ENCODE measurements around the gene GRIPAP1.
A peak's percentile ranks its signal among the peaks of the same experiment; 100 is the strongest.
"Not testable (repeated sequence)": the region's sequence is repeated elsewhere in the genome, so short reads cannot be mapped to it uniquely, and the experiment has no call there.

GRIPAP1 gene

DNA sequence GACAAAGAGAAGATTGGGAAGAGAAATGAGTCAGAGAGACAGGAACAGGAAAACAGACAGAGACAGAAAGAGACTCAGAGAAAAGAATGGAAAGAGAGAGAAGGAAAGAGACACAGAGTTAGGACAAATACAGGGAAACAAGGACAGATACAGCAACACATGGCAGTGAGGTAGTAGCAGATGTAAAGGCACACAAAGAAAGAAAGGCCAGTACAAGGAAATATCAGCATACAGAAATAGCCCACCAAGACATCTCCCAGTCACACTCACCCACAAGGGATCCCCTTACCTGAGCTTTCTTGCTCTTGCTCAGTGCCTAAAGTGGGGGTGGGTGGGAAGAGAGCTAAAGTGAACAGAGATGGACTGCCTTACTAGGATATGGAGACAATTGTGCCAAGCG, 4.2 kb downstream of the GRIPAP1 start:
- H3K9me3 ChIP-seq (ENCODE audit: control insufficient read depth in 5 of 5, low read length in 5 of 5): peaks cover 0 to 7% (median 3%) of the 10 kb centered on the region in 5 donors
- no peak overlapping the region for H3K4me3 ChIP-seq (ENCODE audit: low read depth in 1 of 5, low read length in 5 of 5)
- peaks cover 0 to 12% (median 9%) of the 10 kb centered on the region in 5 donors for H3K4me1 ChIP-seq (ENCODE audit: control insufficient read depth in 5 of 5, insufficient read depth in 5 of 5, low read length in 5 of 5)
- no peak overlapping the region for H3K27ac ChIP-seq (ENCODE audit: low read depth, low read length)
- H3K9ac ChIP-seq (ENCODE audit: low read length in 5 of 5): no peak overlapping the region
- H3K27me3 ChIP-seq (ENCODE audit: control insufficient read depth in 5 of 5, insufficient read depth in 4 of 5, low read length in 5 of 5): peaks cover 0 to 4% (median 0%) of the 10 kb centered on the region in 5 donors
- peaks cover 6 to 40% (median 26%) of the 10 kb centered on the region in 5 donors for H3K36me3 ChIP-seq (ENCODE audit: control insufficient read depth in 5 of 5, insufficient read depth in 5 of 5, low read length in 5 of 5)

- no peak overlapping the region for H3K4me3 ChIP-seq (ENCODE audit: low read depth in 1 of 5, low read length in 5 of 5)
- H3K4me1 ChIP-seq (ENCODE audit: control insufficient read depth in 5 of 5, insufficient read depth in 5 of 5, low read length in 5 of 5): peaks cover 0 to 12% (median 9%) of the 10 kb centered on the region in 5 donors
- no peak overlapping the region for H3K27ac ChIP-seq (ENCODE audit: low read depth, low read length)
- peaks cover 0 to 4% (median 0%) of the 10 kb centered on the region in 5 donors for H3K27me3 ChIP-seq (ENCODE audit: control insufficient read depth in 5 of 5, insufficient read depth in 4 of 5, low read length in 5 of 5)
- no peak overlapping the region for H3K9ac ChIP-seq (ENCODE audit: low read length in 5 of 5)
- peaks cover 0 to 7% (median 3%) of the 10 kb centered on the region in 5 donors for H3K9me3 ChIP-seq (ENCODE audit: control insufficient read depth in 5 of 5, low read length in 5 of 5)
- peaks cover 6 to 41% (median 26%) of the 10 kb centered on the region in 5 donors for H3K36me3 ChIP-seq (ENCODE audit: control insufficient read depth in 5 of 5, insufficient read depth in 5 of 5, low read length in 5 of 5)
Measured at GRCh38 chrX:48997455-48997854, 4.6 kb downstream of the GRIPAP1 start.

DNA sequence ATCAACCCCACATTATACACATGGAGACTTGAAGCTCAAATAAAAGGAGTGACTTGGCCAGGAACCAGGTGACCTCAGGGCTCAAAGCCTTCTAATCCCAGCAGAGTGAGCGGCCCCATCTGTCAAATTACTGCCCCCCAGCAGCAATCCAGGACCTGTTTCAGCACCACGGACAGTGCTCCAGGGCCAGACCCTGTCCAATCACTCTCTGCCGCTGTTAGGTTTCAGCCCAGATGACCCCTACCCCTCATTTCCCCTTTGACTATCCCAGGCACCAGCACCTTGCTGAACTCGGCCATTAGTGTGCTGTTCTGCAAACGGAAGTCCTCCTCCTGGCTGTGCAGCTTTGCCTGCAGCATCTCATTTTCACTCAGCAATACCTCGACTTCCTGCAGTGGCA, 5.1 kb downstream of the GRIPAP1 start:
- Histone ChIP-seq H3K9me3 (ENCODE audit: control insufficient read depth in 5 of 5, low read length in 5 of 5) (peaks cover 0 to 5% (median 3%) of the 10 kb centered on the region in 5 donors), H3K9ac (ENCODE audit: low read length in 5 of 5) (no peak overlapping the region), H3K36me3 (ENCODE audit: control insufficient read depth in 5 of 5, insufficient read depth in 5 of 5, low read length in 5 of 5) (peaks cover 6 to 45% (median 26%) of the 10 kb centered on the region in 5 donors), H3K27ac (ENCODE audit: low read depth, low read length) (no peak overlapping the region), H3K4me3 (ENCODE audit: low read depth in 1 of 5, low read length in 5 of 5) (no peak overlapping the region), H3K27me3 (ENCODE audit: control insufficient read depth in 5 of 5, insufficient read depth in 4 of 5, low read length in 5 of 5) (peaks cover 0 to 4% (median 0%) of the 10 kb centered on the region in 5 donors), H3K4me1 (ENCODE audit: control insufficient read depth in 5 of 5, insufficient read depth in 5 of 5, low read length in 5 of 5) (peaks cover 0 to 12% (median 9%) of the 10 kb centered on the region in 5 donors)

- Histone ChIP-seq H3K9ac (ENCODE audit: low read length in 5 of 5) (no peak overlapping the region), H3K27ac (ENCODE audit: low read depth, low read length) (no peak overlapping the region), H3K36me3 (ENCODE audit: control insufficient read depth in 5 of 5, insufficient read depth in 5 of 5, low read length in 5 of 5) (peaks cover 0 to 57% (median 27%) of the 10 kb centered on the region in 5 donors), H3K4me3 (ENCODE audit: low read depth in 1 of 5, low read length in 5 of 5) (no peak overlapping the region), H3K4me1 (ENCODE audit: control insufficient read depth in 5 of 5, insufficient read depth in 5 of 5, low read length in 5 of 5) (peaks cover 0 to 22% (median 9%) of the 10 kb centered on the region in 5 donors), H3K27me3 (ENCODE audit: control insufficient read depth in 5 of 5, insufficient read depth in 4 of 5, low read length in 5 of 5) (peaks cover 0 to 7% (median 6%) of the 10 kb centered on the region in 5 donors), H3K9me3 (ENCODE audit: control insufficient read depth in 5 of 5, low read length in 5 of 5) (peaks cover 0 to 4% (median 0%) of the 10 kb centered on the region in 5 donors)
Measured at GRCh38 chrX:48992341-48992740, 9.7 kb downstream of the GRIPAP1 start.

DNA sequence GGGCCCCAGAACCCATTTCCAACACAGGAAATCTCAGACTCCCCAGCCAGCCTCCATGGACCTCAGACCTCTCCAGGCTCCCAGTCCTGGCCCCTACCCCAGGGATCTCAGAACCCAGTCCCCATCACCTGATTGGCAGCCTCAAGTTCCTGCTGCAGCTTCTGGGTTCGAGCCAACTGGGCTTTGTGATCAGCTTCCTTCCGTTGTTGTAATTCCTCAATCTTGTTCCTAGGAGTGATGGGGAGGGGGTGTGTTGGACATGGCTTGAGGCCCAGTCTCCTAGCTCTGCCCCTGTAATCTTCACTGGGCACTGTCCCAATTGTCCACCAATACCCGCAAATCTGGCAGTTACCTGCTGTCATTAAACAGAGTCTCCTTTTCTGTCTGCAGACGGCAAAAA, 12.6 kb downstream of the GRIPAP1 start:
- Histone ChIP-seq H3K9ac (ENCODE audit: low read length in 5 of 5) (no peak overlapping the region), H3K9me3 (ENCODE audit: control insufficient read depth in 5 of 5, low read length in 5 of 5) (no peaks in the 10 kb centered on the region), H3K4me3 (ENCODE audit: low read depth in 1 of 5, low read length in 5 of 5) (no peak overlapping the region), H3K4me1 (ENCODE audit: control insufficient read depth in 5 of 5, insufficient read depth in 5 of 5, low read length in 5 of 5) (peaks cover 0 to 22% (median 9%) of the 10 kb centered on the region in 5 donors), H3K36me3 (ENCODE audit: control insufficient read depth in 5 of 5, insufficient read depth in 5 of 5, low read length in 5 of 5) (peaks cover 0 to 47% (median 22%) of the 10 kb centered on the region in 5 donors), H3K27ac (ENCODE audit: low read depth, low read length) (peak overlapping the region; percentile 62), H3K27me3 (ENCODE audit: control insufficient read depth in 5 of 5, insufficient read depth in 4 of 5, low read length in 5 of 5) (peaks cover 0 to 6% (median 4%) of the 10 kb centered on the region in 5 donors)

DNA sequence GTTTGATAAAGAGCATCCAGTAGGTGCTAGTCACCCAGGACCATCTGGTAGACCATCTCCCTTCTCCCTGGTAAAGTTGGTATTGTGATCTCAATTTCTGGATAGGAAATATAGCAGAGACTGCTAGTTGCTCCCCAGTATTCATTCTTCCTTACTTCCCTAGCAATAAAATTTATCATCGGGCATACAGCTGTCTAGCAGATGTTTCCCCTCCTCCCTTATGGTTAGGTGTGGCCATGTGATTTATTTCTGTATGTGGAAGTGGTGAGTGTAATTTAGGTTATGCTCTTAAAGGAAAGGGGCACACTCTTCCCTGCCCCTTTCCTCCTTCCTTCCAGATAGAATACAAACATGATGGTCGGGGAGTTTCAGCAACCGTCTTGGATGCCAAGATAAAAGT, 18.2 kb downstream of the GRIPAP1 start:
- H3K36me3 ChIP-seq (ENCODE audit: control insufficient read depth in 5 of 5, insufficient read depth in 5 of 5, low read length in 5 of 5): peaks cover 10 to 66% (median 41%) of the 10 kb centered on the region in 5 donors
- H3K27ac ChIP-seq (ENCODE audit: low read depth, low read length): no peak overlapping the region
- H3K4me1 ChIP-seq (ENCODE audit: control insufficient read depth in 5 of 5, insufficient read depth in 5 of 5, low read length in 5 of 5): peaks cover 0 to 6% (median 2%) of the 10 kb centered on the region in 5 donors
- H3K9ac ChIP-seq (ENCODE audit: low read length in 5 of 5): no peak overlapping the region
- H3K9me3 ChIP-seq (ENCODE audit: control insufficient read depth in 5 of 5, low read length in 5 of 5): no peaks in the 10 kb centered on the region
- no peak overlapping the region for H3K4me3 ChIP-seq (ENCODE audit: low read depth in 1 of 5, low read length in 5 of 5)
- peaks cover 0 to 11% (median 7%) of the 10 kb centered on the region in 5 donors for H3K27me3 ChIP-seq (ENCODE audit: control insufficient read depth in 5 of 5, insufficient read depth in 4 of 5, low read length in 5 of 5)

GRCh38 chrX:48983081-48983480, 19.0 kb downstream of the GRIPAP1 start:
- H3K27ac ChIP-seq (ENCODE audit: low read depth, low read length): no peak overlapping the region
- no peak overlapping the region for H3K4me3 ChIP-seq (ENCODE audit: low read depth in 1 of 5, low read length in 5 of 5)
- no peak overlapping the region for H3K9ac ChIP-seq (ENCODE audit: low read length in 5 of 5)
- no peaks in the 10 kb centered on the region for H3K9me3 ChIP-seq (ENCODE audit: control insufficient read depth in 5 of 5, low read length in 5 of 5)
- H3K27me3 ChIP-seq (ENCODE audit: control insufficient read depth in 5 of 5, insufficient read depth in 4 of 5, low read length in 5 of 5): peaks cover 0 to 9% (median 5%) of the 10 kb centered on the region in 5 donors
- no peaks in the 10 kb centered on the region for H3K4me1 ChIP-seq (ENCODE audit: control insufficient read depth in 5 of 5, insufficient read depth in 5 of 5, low read length in 5 of 5)
- H3K36me3 ChIP-seq (ENCODE audit: control insufficient read depth in 5 of 5, insufficient read depth in 5 of 5, low read length in 5 of 5): peaks cover 10 to 64% (median 43%) of the 10 kb centered on the region in 5 donors

DNA sequence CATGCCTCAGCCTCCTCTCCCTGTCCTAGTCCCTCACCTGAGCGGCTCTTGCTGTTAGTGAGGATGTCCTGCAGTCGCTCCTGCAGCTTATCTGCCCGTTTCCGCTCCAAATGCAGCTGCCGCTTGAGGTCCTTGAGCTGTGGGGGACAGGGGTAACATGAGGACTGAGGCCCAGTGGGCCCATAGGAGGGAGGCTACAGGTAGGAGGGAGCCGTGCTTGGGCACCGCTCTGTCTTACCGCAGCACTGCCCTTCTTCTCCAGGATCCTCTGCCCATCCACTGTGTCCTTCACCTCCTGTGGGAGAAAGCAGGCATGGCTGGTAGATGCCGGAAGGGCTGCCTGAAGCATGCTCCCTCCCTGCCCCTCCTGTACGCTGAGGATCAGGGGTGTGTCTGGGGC, 20.9 kb downstream of the GRIPAP1 start:
- no peaks in the 10 kb centered on the region for H3K4me1 ChIP-seq (ENCODE audit: control insufficient read depth in 5 of 5, insufficient read depth in 5 of 5, low read length in 5 of 5)
- H3K9me3 ChIP-seq (ENCODE audit: control insufficient read depth in 5 of 5, low read length in 5 of 5): no peaks in the 10 kb centered on the region
- no peak overlapping the region for H3K9ac ChIP-seq (ENCODE audit: low read length in 5 of 5)
- H3K27ac ChIP-seq (ENCODE audit: low read depth, low read length): no peak overlapping the region
- H3K4me3 ChIP-seq (ENCODE audit: low read depth in 1 of 5, low read length in 5 of 5): no peak overlapping the region
- peaks cover 0 to 12% (median 5%) of the 10 kb centered on the region in 5 donors for H3K27me3 ChIP-seq (ENCODE audit: control insufficient read depth in 5 of 5, insufficient read depth in 4 of 5, low read length in 5 of 5)
- peaks cover 10 to 69% (median 46%) of the 10 kb centered on the region in 5 donors for H3K36me3 ChIP-seq (ENCODE audit: control insufficient read depth in 5 of 5, insufficient read depth in 5 of 5, low read length in 5 of 5)

DNA sequence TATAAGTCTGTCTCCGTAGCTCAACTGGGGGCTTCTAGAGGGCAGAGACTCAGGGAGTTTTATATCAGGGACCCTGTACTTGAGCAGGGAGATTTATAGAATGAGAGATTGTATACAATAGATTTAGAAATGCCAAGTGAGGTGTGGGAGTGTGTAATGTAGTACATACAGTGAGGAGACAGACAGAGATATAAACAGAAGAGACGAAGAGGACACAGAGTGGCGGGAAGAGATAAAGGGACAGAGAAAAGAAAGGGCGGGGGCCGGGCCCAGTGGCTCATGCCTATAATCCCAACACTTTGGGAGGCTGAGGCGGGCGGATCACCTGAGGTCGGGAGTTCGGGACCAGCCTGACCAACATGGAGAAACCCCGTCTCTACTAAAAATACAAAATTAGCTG, 21.7 kb downstream of the GRIPAP1 start:
- not testable (repeated sequence) for H3K27ac ChIP-seq (ENCODE audit: low read depth, low read length); H3K4me3 ChIP-seq (ENCODE audit: low read depth in 1 of 5, low read length in 5 of 5); H3K9ac ChIP-seq (ENCODE audit: low read length in 5 of 5); H3K9me3 ChIP-seq (ENCODE audit: control insufficient read depth in 5 of 5, low read length in 5 of 5); H3K4me1 ChIP-seq (ENCODE audit: control insufficient read depth in 5 of 5, insufficient read depth in 5 of 5, low read length in 5 of 5)
- peaks cover 0 to 12% (median 5%) of the 10 kb centered on the region in 5 donors for H3K27me3 ChIP-seq (ENCODE audit: control insufficient read depth in 5 of 5, insufficient read depth in 4 of 5, low read length in 5 of 5)
- H3K36me3 ChIP-seq (ENCODE audit: control insufficient read depth in 5 of 5, insufficient read depth in 5 of 5, low read length in 5 of 5): peaks cover 10 to 74% (median 52%) of the 10 kb centered on the region in 5 donors

DNA sequence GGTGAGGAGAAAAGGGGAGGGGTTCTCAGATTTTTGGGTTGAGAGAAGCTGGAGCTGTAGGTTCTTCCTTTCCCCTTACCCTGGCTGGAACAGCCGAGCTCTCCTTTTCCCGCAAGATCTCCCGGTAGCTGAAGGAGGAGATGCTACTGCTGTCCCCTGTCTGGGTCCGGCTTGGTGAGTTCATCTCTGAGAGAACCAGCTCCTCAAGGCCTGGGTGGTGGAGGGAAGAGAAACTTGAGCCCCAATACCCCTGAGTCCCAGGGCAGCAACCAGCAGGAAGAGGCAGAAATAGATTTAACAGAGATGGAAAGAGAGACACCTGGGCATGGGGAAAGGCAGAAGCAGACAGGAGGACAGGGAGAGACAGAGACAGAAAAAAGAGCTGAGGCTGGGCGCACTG, 23.8 kb downstream of the GRIPAP1 start:
- Histone ChIP-seq H3K9me3 (ENCODE audit: control insufficient read depth in 5 of 5, low read length in 5 of 5) (no peaks in the 10 kb centered on the region), H3K36me3 (ENCODE audit: control insufficient read depth in 5 of 5, insufficient read depth in 5 of 5, low read length in 5 of 5) (peaks cover 4 to 72% (median 46%) of the 10 kb centered on the region in 5 donors)

More for the DNA sequence above, 23.8 kb downstream of the GRIPAP1 start:
- Histone ChIP-seq H3K4me1 (ENCODE audit: control insufficient read depth in 5 of 5, insufficient read depth in 5 of 5, low read length in 5 of 5) (no peaks in the 10 kb centered on the region), H3K27ac (ENCODE audit: low read depth, low read length) (no peak overlapping the region), H3K4me3 (ENCODE audit: low read depth in 1 of 5, low read length in 5 of 5) (no peak overlapping the region), H3K27me3 (ENCODE audit: control insufficient read depth in 5 of 5, insufficient read depth in 4 of 5, low read length in 5 of 5) (peaks cover 0 to 12% (median 6%) of the 10 kb centered on the region in 5 donors), H3K9ac (ENCODE audit: low read length in 5 of 5) (no peak overlapping the region)
